ENCODE measurements around the gene UNC13A.

DNA sequence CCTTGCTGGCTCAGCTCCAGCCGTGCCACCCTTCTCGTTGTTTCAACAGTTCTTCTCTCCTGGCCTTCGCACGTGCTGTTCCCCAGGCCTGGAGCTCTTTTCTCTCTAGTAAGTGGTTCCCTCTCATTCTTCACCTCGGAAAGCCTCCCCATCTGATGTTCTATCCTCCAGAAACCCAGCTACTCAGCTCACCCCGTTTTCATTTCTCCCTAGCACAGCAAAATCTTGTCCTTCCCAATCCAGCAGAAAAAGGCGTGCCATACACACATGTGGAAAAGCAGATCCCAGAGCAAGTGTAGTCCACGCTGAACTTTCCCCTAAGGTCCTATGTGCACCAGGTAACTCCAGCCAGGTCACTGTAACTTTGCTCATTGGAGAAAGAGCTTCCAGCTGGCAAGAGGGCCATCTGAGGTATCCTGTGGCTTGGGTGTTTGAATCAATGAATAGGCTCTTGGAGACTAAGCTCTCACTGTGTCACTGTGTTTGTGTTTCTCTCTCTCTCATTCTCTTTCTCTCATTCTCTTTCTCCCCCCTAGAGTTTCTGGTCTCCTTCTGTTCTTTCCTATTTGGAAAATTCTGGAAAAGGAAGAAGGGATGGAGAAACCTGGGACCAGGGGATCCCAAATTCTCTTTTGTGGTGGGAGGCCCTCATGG is 83.7 kb downstream of the UNC13A start:
- TF ChIP-seq, protein P1, sequence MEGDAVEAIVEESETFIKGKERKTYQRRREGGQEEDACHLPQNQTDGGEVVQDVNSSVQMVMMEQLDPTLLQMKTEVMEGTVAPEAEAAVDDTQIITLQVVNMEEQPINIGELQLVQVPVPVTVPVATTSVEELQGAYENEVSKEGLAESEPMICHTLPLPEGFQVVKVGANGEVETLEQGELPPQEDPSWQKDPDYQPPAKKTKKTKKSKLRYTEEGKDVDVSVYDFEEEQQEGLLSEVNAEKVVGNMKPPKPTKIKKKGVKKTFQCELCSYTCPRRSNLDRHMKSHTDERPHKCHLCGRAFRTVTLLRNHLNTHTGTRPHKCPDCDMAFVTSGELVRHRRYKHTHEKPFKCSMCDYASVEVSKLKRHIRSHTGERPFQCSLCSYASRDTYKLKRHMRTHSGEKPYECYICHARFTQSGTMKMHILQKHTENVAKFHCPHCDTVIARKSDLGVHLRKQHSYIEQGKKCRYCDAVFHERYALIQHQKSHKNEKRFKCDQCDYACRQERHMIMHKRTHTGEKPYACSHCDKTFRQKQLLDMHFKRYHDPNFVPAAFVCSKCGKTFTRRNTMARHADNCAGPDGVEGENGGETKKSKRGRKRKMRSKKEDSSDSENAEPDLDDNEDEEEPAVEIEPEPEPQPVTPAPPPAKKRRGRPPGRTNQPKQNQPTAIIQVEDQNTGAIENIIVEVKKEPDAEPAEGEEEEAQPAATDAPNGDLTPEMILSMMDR (IDR thresholded peaks at IDR 0.05) = no peak
- TF ChIP-seq POLR2A (IDR thresholded peaks at IDR 0.05) = no peak

All from stomach (tissue), 4 donors.